GM23248 (cell line): ENCODE results near the gene ANXA11.

Experiments
- EZH2 ChIP-seq: fragments of 200-600 bp; sonication (generic); IDR thresholded peaks from 2 replicates; pipeline ENCODE4 v1.6.1; 2018; ENCODE audit warnings: antibody characterized with exemption, mild to moderate bottlenecking; ENCODE audit not compliant: insufficient read depth, poor library complexity, severe bottlenecking
- EZH2phosphoT487 ChIP-seq: fragments of 200-600 bp; sonication (generic); IDR thresholded peaks from 2 replicates; pipeline ENCODE4 v1.6.1; 2018; ENCODE audit warnings: antibody characterized with exemption, moderate library complexity, mild to moderate bottlenecking, low read depth; ENCODE audit not compliant: insufficient read depth

GRCh38 chr10:80157561-80157960 lies 47.8 kb downstream of the ANXA11 start:
- TF ChIP-seq EZH2 = no peak
- no peak for TF ChIP-seq EZH2phosphoT487
